ENCODE results near the gene EXOC3L1.

EXOC3L1 gene

GRCh38 chr16:67227567-67227921, 37.6 kb upstream of the EXOC3L1 start:
- TF ChIP-seq, protein P1, sequence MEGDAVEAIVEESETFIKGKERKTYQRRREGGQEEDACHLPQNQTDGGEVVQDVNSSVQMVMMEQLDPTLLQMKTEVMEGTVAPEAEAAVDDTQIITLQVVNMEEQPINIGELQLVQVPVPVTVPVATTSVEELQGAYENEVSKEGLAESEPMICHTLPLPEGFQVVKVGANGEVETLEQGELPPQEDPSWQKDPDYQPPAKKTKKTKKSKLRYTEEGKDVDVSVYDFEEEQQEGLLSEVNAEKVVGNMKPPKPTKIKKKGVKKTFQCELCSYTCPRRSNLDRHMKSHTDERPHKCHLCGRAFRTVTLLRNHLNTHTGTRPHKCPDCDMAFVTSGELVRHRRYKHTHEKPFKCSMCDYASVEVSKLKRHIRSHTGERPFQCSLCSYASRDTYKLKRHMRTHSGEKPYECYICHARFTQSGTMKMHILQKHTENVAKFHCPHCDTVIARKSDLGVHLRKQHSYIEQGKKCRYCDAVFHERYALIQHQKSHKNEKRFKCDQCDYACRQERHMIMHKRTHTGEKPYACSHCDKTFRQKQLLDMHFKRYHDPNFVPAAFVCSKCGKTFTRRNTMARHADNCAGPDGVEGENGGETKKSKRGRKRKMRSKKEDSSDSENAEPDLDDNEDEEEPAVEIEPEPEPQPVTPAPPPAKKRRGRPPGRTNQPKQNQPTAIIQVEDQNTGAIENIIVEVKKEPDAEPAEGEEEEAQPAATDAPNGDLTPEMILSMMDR (IDR thresholded peaks at IDR 0.05; ENCODE audit: control insufficient read depth, extremely low read depth, insufficient read depth) = no peak
- peak overlapping the region; percentile 100 for H3K4me3 ChIP-seq (ENCODE audit: low read depth, low read length)
- no peak for DNase-seq (ENCODE audit: low read depth)

- TF ChIP-seq, protein P1 (IDR thresholded peaks at IDR 0.05; ENCODE audit: control insufficient read depth, extremely low read depth, insufficient read depth) = peak; percentile 17; the same call in 1 of the 2 replicates
- peak within 1 kb of the TSS; percentile 100 for H3K4me3 ChIP-seq (ENCODE audit: low read depth, low read length)
- peak; percentile 95 for DNase-seq (ENCODE audit: low read depth)
These were observed 37.0 kb upstream of the EXOC3L1 start, which contains the start of gene TMEM208 for GRCh38 chr16:67226804-67227566. TSS of gene TMEM208 (plus strand) at chr16:67227130. CDS start at chr16:67227219, 89 bp downstream.

- peak overlapping the region; percentile 100 for H3K4me3 ChIP-seq (ENCODE audit: low read depth, low read length)
- TF ChIP-seq, protein P1 (IDR thresholded peaks at IDR 0.05; ENCODE audit: control insufficient read depth, extremely low read depth, insufficient read depth) = no peak
- DNase-seq (ENCODE audit: low read depth) = no peak
These were observed 36.4 kb upstream of the EXOC3L1 start for GRCh38 chr16:67226295-67226803.

DNA sequence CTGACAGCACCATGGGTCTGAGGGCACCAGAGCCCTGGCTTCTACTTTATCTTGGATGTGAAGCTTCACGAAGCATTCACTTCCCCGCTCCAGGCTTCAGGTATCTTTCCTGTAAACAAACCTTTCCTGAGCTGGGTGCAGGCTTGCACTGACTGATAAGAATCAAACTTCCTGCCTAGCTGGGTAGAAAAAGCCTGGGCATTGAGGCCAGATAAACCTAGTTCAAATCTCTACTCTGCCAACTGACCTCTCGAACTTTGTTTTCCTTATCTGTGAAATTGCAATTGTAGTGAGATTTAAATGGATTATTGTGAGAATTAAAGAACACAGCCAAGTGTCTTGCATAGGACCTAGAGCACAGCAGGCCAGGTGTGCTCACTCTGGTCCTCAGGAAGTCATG, 34.1 kb upstream of the EXOC3L1 start:
- DNase-seq (ENCODE audit: low read depth) = peak; percentile 46
- TF ChIP-seq, protein P1 (IDR thresholded peaks at IDR 0.05; ENCODE audit: control insufficient read depth, extremely low read depth, insufficient read depth) = no peak
- no peak overlapping the region for H3K4me3 ChIP-seq (ENCODE audit: low read depth, low read length)

DNA sequence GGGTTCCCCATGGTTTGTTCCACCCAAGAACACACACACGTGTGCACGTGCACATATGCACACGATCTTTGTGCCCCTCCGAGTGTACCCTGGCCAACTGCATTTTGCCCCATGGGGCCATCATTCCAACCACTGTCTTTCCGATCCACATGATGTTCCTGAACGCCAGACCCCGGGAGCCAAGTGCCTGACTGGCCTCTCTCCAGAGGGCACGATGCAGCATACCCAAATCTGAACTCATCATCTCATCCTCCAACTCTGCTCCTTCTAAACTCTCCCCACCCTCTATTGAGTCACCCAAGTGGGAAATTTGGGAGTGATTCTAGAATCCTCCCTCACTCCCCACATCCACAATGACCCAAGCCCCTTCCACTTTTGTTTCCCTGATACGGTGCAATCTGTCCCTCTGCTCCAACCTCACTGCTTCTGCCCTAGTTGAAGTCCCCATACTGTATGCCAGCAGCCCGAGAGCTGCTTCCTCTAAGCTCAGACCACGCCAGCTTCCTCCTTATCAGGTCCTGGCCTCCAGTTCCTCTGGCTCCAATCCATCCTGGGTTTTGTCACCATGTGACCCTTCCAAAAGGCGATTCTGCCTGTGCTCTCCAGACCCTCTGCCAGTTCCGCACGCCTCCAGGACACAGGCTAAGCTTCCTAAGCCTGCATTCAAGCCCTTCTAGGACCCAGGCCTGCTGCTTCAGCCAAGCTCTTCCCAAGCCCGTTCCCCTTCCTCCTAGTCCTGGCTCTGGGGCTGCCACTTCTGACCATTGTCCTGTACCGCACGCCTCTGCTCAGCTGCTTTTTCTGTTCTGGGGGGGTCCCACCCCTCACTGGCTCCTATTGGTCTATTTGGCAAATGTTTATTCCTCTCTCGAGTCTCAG, 26.9 kb upstream of the EXOC3L1 start:
- H3K4me3 ChIP-seq (ENCODE audit: low read depth, low read length) = no peak overlapping the region
- TF ChIP-seq, protein P1 (IDR thresholded peaks at IDR 0.05; ENCODE audit: control insufficient read depth, extremely low read depth, insufficient read depth) = no peak
- no peak for DNase-seq (ENCODE audit: low read depth)

DNA sequence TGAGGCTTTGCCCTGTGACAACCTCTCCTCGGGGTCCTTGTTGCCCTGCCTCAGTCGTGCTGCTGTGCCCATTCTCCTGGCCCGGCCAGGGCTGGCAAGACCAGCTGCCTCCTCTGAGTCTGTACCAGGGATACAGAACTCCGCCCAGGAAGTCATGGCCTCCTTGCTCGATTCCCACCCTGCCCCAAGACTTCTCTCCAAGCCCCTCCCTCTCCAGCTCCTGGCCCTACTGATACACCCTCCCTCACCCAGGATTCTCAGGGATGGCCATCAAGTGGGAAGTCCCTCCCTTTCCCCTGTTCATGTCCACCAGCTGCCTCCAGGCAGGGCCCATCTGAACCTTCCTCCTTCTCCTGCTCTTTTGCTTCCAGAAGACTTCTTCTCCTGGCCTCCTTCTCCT, 25.8 kb upstream of the EXOC3L1 start:
- no peak overlapping the region for H3K4me3 ChIP-seq (ENCODE audit: low read depth, low read length)
- DNase-seq (ENCODE audit: low read depth) = no peak
- TF ChIP-seq, protein P1 (IDR thresholded peaks at IDR 0.05; ENCODE audit: control insufficient read depth, extremely low read depth, insufficient read depth) = no peak
